ENCODE data around the gene AACS. TPM values are rescaled to one million over a fixed set of nuclear protein-coding genes. Genes with fewer than 3 reads are reported as not detected.

The AACS gene
- total RNA-seq, 4 donors from 2014 or later, result 29.4 to 46.6 (median 37.1) TPM

DNA sequence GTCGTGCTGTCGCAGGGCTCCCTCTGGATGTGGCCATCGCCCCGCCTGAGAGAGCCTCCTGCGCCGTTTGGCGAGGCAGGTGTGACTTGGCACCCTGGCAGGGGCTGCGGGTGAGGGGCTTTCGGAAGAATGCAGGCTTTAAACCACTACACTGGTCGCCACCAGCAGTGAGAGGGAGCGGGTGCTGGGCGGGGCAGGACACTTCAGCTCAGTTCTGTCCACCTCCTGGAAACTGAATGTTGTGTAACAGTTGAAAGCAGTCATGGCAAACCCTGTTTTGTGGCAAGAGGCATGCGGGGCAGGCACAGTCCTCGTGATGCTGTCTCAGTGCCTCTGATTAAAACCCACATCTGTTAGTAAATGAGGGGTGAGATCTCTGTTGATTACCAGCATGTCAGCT lies 55.9 kb downstream of the AACS start:
- H3K27ac ChIP-seq, result no peak overlapping the region
- H3K9me3 ChIP-seq, result no peaks in the 10 kb centered on the region
- H3K27me3 ChIP-seq, result no peaks in the 10 kb centered on the region
- peaks cover 0 to 34% (median 0%) of the 10 kb centered on the region in 3 donors for H3K36me3 ChIP-seq
- no peak for TF ChIP-seq POLR2A (IDR thresholded peaks at IDR 0.05)
- TF ChIP-seq, protein P1, sequence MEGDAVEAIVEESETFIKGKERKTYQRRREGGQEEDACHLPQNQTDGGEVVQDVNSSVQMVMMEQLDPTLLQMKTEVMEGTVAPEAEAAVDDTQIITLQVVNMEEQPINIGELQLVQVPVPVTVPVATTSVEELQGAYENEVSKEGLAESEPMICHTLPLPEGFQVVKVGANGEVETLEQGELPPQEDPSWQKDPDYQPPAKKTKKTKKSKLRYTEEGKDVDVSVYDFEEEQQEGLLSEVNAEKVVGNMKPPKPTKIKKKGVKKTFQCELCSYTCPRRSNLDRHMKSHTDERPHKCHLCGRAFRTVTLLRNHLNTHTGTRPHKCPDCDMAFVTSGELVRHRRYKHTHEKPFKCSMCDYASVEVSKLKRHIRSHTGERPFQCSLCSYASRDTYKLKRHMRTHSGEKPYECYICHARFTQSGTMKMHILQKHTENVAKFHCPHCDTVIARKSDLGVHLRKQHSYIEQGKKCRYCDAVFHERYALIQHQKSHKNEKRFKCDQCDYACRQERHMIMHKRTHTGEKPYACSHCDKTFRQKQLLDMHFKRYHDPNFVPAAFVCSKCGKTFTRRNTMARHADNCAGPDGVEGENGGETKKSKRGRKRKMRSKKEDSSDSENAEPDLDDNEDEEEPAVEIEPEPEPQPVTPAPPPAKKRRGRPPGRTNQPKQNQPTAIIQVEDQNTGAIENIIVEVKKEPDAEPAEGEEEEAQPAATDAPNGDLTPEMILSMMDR (IDR thresholded peaks at IDR 0.05), result no peak
- H3K4me3 ChIP-seq, result no peak overlapping the region
- H3K4me1 ChIP-seq, result no peaks in the 10 kb centered on the region
- no peak for DNase-seq

DNA sequence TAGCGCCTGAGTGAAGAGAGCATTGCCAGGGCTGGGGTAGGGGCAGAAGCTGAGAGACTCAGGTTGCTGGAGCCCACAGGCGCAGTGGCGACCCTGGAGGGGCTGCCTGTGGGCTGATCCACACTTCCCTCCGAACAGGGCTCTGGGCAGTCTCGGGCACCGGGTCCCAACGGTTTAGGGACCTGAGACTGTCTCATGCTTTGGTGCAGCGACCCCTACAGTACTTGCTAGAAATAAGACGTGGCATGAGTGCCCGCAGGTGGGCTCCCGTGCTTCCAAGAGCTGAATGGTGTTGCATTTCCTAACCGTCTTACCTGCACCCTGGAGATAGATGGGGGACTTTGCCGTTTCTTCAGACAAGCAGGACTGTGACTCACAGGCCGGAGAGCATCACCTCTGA lies 57.4 kb downstream of the AACS start:
- no peak overlapping the region for H3K27ac ChIP-seq
- TF ChIP-seq, protein P1 (IDR thresholded peaks at IDR 0.05), result no peak
- TF ChIP-seq POLR2A (IDR thresholded peaks at IDR 0.05), result no peak
- H3K9me3 ChIP-seq, result no peaks in the 10 kb centered on the region
- H3K27me3 ChIP-seq, result no peaks in the 10 kb centered on the region
- H3K36me3 ChIP-seq, result peaks cover 0 to 31% (median 0%) of the 10 kb centered on the region in 3 donors
- H3K4me1 ChIP-seq, result no peaks in the 10 kb centered on the region
- no peak overlapping the region for H3K4me3 ChIP-seq
- DNase-seq, result no peak

DNA sequence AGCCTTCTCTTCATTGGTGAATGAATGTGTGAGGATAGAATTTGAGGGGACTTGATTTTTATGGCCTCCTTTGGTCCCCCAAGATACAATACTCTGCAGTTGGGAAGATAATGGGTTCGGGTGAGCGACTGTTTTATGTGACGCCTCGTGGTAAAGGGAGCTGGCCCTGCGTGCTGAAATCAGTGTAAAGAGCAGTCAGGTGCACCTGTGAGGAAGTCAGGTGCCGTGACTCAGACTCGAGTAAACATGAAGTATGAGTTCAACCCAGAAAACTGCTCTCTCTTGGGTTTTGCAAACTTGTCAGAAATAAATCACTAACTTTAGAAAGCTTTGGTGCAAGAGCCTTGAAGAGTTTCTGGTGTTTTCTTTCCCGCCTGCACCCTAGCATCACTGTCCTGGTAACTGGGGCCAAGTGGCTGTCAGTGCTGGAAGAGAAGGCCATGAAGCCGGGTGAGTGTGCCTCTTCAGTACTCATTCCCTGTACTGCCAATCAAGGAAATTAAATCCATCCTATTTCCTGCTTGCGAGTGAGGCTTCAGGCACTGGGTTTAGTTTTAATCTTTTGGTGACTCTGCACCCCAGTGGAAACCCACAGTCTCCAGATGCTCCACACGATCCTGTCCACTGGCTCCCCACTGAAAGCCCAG lies 59.2 kb downstream of the AACS start:
- H3K27me3 ChIP-seq, result no peaks in the 10 kb centered on the region
- H3K4me3 ChIP-seq, result no peak overlapping the region
- no peaks in the 10 kb centered on the region for H3K4me1 ChIP-seq
- no peak for TF ChIP-seq POLR2A (IDR thresholded peaks at IDR 0.05)
- TF ChIP-seq, protein P1 (IDR thresholded peaks at IDR 0.05), result no peak
- H3K9me3 ChIP-seq, result no peaks in the 10 kb centered on the region
- peaks cover 0 to 28% (median 0%) of the 10 kb centered on the region in 3 donors for H3K36me3 ChIP-seq
- H3K27ac ChIP-seq, result no peak overlapping the region
- DNase-seq, result no peak

DNA sequence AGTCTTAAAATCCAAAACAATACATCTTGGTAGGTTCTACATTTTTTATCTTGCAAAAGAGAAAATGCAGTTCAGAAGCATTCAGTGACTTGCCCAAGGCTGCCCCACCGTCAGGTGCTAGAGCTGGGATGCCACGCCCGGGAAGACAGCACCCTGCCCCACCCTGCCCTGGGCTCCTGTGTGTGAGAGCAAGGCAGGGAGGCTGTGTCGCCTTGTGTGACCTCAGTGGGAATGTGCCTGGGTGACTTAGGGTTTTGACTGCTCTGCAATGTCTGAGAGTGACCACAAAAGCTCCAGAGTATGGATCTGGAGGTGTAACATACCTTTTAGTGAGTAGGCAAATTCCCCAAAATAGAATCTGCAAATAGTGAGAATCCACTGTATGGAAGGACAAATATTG lies 60.0 kb downstream of the AACS start:
- H3K4me3 ChIP-seq, result no peak overlapping the region
- H3K27me3 ChIP-seq, result no peaks in the 10 kb centered on the region
- DNase-seq, result no peak
- no peak overlapping the region for H3K27ac ChIP-seq
- no peak for TF ChIP-seq POLR2A (IDR thresholded peaks at IDR 0.05)
- TF ChIP-seq, protein P1 (IDR thresholded peaks at IDR 0.05), result no peak
- peaks cover 0 to 25% (median 0%) of the 10 kb centered on the region in 3 donors for H3K36me3 ChIP-seq
- no peaks in the 10 kb centered on the region for H3K9me3 ChIP-seq
- no peaks in the 10 kb centered on the region for H3K4me1 ChIP-seq

DNA sequence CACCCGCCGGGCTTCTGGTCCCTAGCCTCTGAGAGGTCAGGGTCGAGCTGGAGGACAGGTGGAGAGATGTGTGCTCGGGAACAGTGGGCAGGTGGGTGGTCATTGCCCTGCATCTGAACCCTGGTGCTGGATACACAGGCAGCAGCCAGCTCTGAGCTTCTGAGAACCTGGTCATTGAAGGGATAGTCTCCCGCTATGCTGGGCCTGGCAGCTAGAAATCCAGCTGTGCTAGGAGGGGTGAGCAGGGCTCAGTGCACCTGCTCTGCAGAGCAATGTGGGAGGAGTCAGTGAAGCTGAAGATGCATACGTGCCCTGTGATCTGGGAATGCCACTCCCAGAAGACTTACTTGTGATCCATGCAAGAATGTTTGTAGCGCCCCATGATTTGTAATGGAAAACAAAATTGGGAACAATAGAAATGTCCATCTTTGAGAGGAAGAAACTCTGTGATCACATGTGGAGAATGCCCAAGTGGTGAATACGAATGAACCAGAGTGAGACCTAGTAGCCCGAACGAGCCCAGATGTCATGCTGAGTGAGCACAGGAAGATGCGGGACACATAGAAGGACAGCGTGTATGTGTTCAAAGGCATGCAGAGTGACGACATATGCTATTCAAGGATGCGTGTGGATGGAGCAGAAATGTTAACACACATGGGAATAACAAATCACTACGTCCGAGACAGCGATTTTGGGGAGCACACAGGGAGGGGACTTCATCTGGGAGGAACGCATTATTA lies 63.4 kb downstream of the AACS start:
- no peaks in the 10 kb centered on the region for H3K27me3 ChIP-seq
- H3K36me3 ChIP-seq, result peaks cover 0 to 25% (median 0%) of the 10 kb centered on the region in 3 donors
- TF ChIP-seq POLR2A (IDR thresholded peaks at IDR 0.05), result no peak
- TF ChIP-seq, protein P1 (IDR thresholded peaks at IDR 0.05), result no peak
- H3K4me1 ChIP-seq, result no peaks in the 10 kb centered on the region
- DNase-seq, result no peak
- H3K27ac ChIP-seq, result no peak overlapping the region
- H3K9me3 ChIP-seq, result no peaks in the 10 kb centered on the region
- H3K4me3 ChIP-seq, result no peak overlapping the region
